Right cardiac atrium (tissue), 5 donors: ENCODE data around the gene VIT. TPM values are rescaled to one million over a fixed set of nuclear protein-coding genes. Genes with fewer than 3 reads are reported as not detected.
A peak's percentile ranks its signal among the peaks of the same experiment; 100 is the strongest.

Experiments used
- ATAC-seq, 2 donors: fragments of 200-7000 bp; cut with Tn5 transposase; one replicate each; pipeline versions ENCODE4 v1.8.0 to v1.9.1; 2020; ENCODE audit warnings: moderate library complexity in 2 of 2, mild to moderate bottlenecking in 1 of 2
- DNase-seq, 3 donors: peaks; one replicate each; pipeline ENCODE4 v3.0.0-alpha.2; 2020
- H3K27ac ChIP-seq: one replicate; pipeline ENCODE4 v1.5.1; 2013; ENCODE audit warnings: mild to moderate bottlenecking, low read length, control low read depth, moderate library complexity
- H3K27me3 ChIP-seq: one replicate; pipeline ENCODE4 v1.6.1; 2013; ENCODE audit not compliant: control insufficient read depth, insufficient read depth
- H3K4me1 ChIP-seq: one replicate; pipeline ENCODE4 v1.6.1; 2013; ENCODE audit warnings: low read length; ENCODE audit not compliant: control insufficient read depth, insufficient read depth
- H3K4me3 ChIP-seq: one replicate; pipeline ENCODE4 v1.5.1; 2013; ENCODE audit warnings: low read length, control low read depth
- H3K9me3 ChIP-seq: one replicate; pipeline ENCODE4 v1.6.1; 2013; ENCODE audit warnings: low read length; ENCODE audit not compliant: control insufficient read depth
- WGBS: extraction: QIAGEN DNeasy Blood & Tissue Kit; methylation state at CpG from one replicate; pipeline ENCODE4 v1.1.7; 2013; 5-methylcytosine and 5-hydroxymethylcytosine counted together
- intact Hi-C, 4 donors: fragments of 100-400 bp; cut with DNase I; formaldehyde crosslinking; loops; one replicate each; pipeline versions ENCODE4 v1.11.0 to v1.14.0; 2022 to 2023
- polyA plus RNA-seq: library from polyadenylated mRNA; stranded (reverse); fragments of 200-250 nt; gene quantifications from one replicate; pipeline ENCODE4 v1.2.3, GENCODE V29; 2013
- total RNA-seq, 4 donors: library from RNA; stranded (reverse); fragmentation: NEBNext Ultra II Directional; extraction: Animal tissue kit (Norgen Biotek cat#: 25700); gene quantifications; one replicate each; pipeline ENCODE4 v1.2.1, GENCODE V29; 2021
- donor health status: healthy with polysubstance abuse.
- donor health status: DM: no; HTN: yes; CAD: no.
- donor health status: DM: no; HTN: no; CAD: no.
- donor health status: DM: no; HTN: yes; CAD: no; lungs with severe emphysema.
- donor health status: DM: yes; HTN: yes; CAD: no.

VIT gene
- total and polyA plus RNA-seq, 5 donors: 10.2 to 25.0 (median 13.6) TPM

DNA sequence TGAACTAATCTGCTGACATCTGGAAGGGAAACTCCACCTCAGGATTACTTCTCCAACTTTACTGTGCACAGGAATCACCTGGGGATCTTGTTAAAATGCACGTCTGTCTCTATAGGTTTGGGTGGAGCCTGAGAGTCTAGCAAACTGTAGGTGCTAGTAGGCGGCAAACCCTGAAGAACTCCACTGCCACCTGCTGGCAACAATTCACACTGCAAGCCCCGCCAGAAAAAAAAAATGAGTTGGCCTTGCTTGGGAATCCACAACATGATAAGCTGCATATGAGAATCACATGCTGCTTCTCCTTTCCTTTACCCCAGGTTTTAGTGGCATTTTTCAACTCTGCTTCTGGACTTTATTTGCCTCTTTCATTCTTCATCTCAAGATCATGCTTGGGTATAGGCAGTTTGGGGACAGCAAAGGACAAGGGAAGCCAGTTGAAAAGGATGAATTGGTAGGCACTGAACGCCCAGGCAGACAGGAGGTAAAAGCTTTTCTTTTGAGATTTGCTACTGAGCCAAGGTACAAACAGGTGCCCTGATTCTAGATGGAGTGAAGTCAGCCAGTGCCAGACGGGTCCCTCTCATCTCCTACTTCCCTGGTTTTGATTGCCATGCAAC lies 88.8 kb downstream of the VIT start:
- 35% methylated on average over 5 of the region's 5 CpGs for WGBS
- no peaks in the 10 kb centered on the region for H3K9me3 ChIP-seq
- H3K27ac ChIP-seq: no peak overlapping the region
- intact Hi-C loops: loop anchor here in 3 of 4 donors (5.0 to 10.0 kb wide), 2 partner anchors 220 to 433 kb away; no protein-coding TSS in a partner anchor
- H3K27me3 ChIP-seq: no peaks in the 10 kb centered on the region
- peaks cover 2% of the 10 kb centered on the region for H3K4me1 ChIP-seq
- DNase-seq: peak in 2 of 3 donors; percentile 67 to 71
- no peak overlapping the region for H3K4me3 ChIP-seq
- peak; percentile 40 to 45 for ATAC-seq

DNA sequence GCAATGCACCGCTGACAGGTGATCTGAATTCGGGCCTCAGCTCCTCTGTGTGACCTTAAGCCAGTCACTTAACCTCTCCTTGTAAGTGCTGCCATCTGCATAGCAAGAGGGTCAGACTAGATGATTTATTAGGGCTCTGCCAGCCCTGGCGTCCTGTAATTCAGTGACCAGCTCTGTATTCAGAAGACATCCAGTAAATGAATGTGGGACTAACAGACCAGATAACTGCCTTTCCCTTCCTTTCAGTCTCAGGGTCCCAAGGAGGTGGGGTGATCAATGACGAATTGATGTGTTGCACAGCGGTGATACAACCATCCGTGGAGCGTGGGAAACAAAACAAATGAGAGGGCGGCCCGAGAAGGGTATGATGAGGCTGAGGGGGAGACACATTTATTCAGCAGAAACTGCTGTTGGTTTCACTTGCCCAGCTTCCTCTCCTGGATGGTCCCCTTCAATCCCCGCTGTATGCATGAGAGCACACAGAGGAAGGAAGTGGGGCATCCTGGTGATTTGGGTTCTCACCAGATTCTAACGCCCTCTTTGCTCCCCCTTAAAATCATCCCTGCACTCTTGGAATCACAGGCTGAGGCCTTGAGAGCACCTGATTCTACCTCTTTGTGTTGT lies 92.8 kb downstream of the VIT start:
- Histone ChIP-seq H3K4me3 (no peak overlapping the region), H3K27me3 (no peaks in the 10 kb centered on the region), H3K9me3 (no peaks in the 10 kb centered on the region), H3K27ac (no peak overlapping the region), H3K4me1 (no peaks in the 10 kb centered on the region)
- intact Hi-C loops: loop anchor here in 3 of 4 donors (5.0 to 10.0 kb wide), 2 partner anchors 216 to 437 kb away; no protein-coding TSS in a partner anchor
- WGBS: 72% methylated on average over 11 of the region's 11 CpGs
- no peak for DNase-seq
- no peak for ATAC-seq

- Histone ChIP-seq H3K4me1 (no peaks in the 10 kb centered on the region), H3K27me3 (no peaks in the 10 kb centered on the region), H3K4me3 (no peak overlapping the region), H3K27ac (no peak overlapping the region), H3K9me3 (no peaks in the 10 kb centered on the region)
- intact Hi-C loops: no loop called here
- no peak for DNase-seq
- no peak for ATAC-seq
- 59% methylated on average over 2 of the region's 2 CpGs for WGBS
Measured at GRCh38 chr2:36792951-36793350, 96.4 kb downstream of the VIT start.

GRCh38 chr2:36797324-36798070 lies 101.0 kb downstream of the VIT start:
- no peaks in the 10 kb centered on the region for H3K9me3 ChIP-seq
- no peaks in the 10 kb centered on the region for H3K4me1 ChIP-seq
- no peak overlapping the region for H3K4me3 ChIP-seq
- ATAC-seq: no peak
- DNase-seq: no peak
- WGBS: 53% methylated on average over 6 of the region's 6 CpGs
- intact Hi-C loops: no loop called here
- no peak overlapping the region for H3K27ac ChIP-seq
- H3K27me3 ChIP-seq: no peaks in the 10 kb centered on the region

DNA sequence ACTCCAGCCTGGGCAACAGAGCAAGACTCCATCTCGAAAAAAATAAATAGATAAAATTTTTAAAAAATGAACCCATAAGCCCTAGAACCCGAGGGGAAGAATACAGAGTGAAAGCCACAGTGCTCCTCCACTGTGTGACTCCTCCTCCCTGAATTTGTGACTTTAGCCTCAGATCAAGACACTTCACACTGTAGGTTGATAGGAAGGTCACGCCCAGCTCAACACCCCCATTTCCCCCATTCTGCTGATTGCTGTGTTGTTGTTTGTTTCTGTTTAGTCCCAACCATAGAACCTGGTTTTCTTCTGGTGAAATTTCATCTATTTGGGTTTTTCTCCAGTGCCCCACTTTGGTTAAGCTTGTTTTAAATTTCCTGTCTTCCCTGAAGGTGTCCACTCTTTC lies 102.2 kb downstream of the VIT start:
- no peaks in the 10 kb centered on the region for H3K27me3 ChIP-seq
- H3K9me3 ChIP-seq: no peaks in the 10 kb centered on the region
- no peaks in the 10 kb centered on the region for H3K4me1 ChIP-seq
- no peak overlapping the region for H3K27ac ChIP-seq
- no peak for ATAC-seq
- DNase-seq: no peak
- WGBS: 80% methylated on average over 3 of the region's 3 CpGs
- no peak overlapping the region for H3K4me3 ChIP-seq
- intact Hi-C loops: no loop called here

DNA sequence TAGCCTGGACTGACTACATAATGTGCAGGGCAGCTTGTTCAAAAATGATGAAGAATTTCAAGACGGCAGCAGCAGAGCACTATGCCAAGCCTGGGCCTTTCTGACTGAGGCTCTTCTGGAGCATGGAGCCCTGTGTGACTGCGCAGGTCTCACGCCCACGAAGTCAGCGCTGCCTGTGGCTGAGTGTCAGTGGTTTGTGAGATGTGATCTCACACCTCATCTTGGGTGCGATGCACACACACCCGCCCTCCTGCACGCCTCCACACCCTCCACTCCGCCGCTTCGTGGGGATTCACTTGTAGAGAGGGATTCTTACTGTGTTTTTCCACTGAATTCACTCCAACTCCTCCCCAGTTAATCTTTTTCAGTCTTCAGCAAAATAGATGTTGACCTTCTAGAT lies 103.9 kb downstream of the VIT start:
- no peak for DNase-seq
- H3K27ac ChIP-seq: no peak overlapping the region
- H3K4me1 ChIP-seq: no peaks in the 10 kb centered on the region
- H3K4me3 ChIP-seq: no peak overlapping the region
- intact Hi-C loops: no loop called here
- H3K9me3 ChIP-seq: no peaks in the 10 kb centered on the region
- no peaks in the 10 kb centered on the region for H3K27me3 ChIP-seq
- no peak for ATAC-seq
- WGBS: 93% methylated on average over 11 of the region's 11 CpGs

DNA sequence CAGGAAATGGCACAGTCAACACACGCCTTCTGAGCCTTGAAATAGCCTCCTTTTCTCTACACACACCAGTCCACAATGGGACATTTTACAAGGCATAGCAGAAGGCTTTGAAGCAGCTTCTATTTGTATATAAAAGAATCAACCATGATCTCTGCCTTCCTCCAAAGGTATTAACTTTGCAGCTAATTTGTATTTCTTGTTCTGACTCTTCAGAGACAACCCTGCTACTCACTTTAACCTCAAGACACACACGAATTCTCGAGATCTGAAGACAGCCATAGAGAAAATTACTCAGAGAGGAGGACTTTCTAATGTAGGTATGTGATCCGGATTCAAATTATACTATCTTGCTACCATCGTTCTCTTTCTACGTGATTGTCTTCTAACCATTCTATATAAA lies 104.6 kb downstream of the VIT start:
- no peak overlapping the region for H3K4me3 ChIP-seq
- intact Hi-C loops: no loop called here
- H3K27ac ChIP-seq: no peak overlapping the region
- no peaks in the 10 kb centered on the region for H3K27me3 ChIP-seq
- H3K9me3 ChIP-seq: no peaks in the 10 kb centered on the region
- H3K4me1 ChIP-seq: no peaks in the 10 kb centered on the region
- DNase-seq (no peak), ATAC-seq (no peak)
- WGBS: 85% methylated on average over 6 of the region's 6 CpGs

- Histone ChIP-seq H3K4me3 (no peak overlapping the region), H3K27me3 (no peaks in the 10 kb centered on the region), H3K4me1 (no peaks in the 10 kb centered on the region), H3K27ac (no peak overlapping the region), H3K9me3 (no peaks in the 10 kb centered on the region)
- DNase-seq (no peak), ATAC-seq (no peak)
- WGBS: 84% methylated on average over 3 of the region's 3 CpGs
- intact Hi-C loops: no loop called here
Measured at GRCh38 chr2:36802952-36803351, 106.4 kb downstream of the VIT start.

GRCh38 chr2:36805635-36806224 lies 109.2 kb downstream of the VIT start:
- DNase-seq (no peak), ATAC-seq (no peak)
- H3K4me3 ChIP-seq: no peak overlapping the region
- intact Hi-C loops: no loop called here
- no peaks in the 10 kb centered on the region for H3K9me3 ChIP-seq
- no peak overlapping the region for H3K27ac ChIP-seq
- no peaks in the 10 kb centered on the region for H3K4me1 ChIP-seq
- no peaks in the 10 kb centered on the region for H3K27me3 ChIP-seq
- 88% methylated on average over 11 of the region's 11 CpGs for WGBS

GRCh38 chr2:36807223-36807886 lies 110.8 kb downstream of the VIT start:
- intact Hi-C loops: no loop called here
- H3K27me3 ChIP-seq: no peaks in the 10 kb centered on the region
- no peaks in the 10 kb centered on the region for H3K9me3 ChIP-seq
- WGBS: 67% methylated on average over 5 of the region's 5 CpGs
- H3K4me3 ChIP-seq: no peak overlapping the region
- ATAC-seq: peak in 1 of 2 donors; percentile 48
- H3K27ac ChIP-seq: no peak overlapping the region
- H3K4me1 ChIP-seq: no peaks in the 10 kb centered on the region
- DNase-seq: no peak
